H1 (cell line): ENCODE results near the gene TNIK. TPM values are rescaled to one million over a fixed set of nuclear protein-coding genes. Genes with fewer than 3 reads are reported as not detected.

Experiments
- CTCF ChIA-PET: fragments of 300-600 bp; sonication (Branson Sonifier 250); formaldehyde crosslinking; loops from one replicate; lab custom pipeline; 2021; ENCODE audit not compliant: partially characterized antibody; lab: Charles Lee
- POLR2A ChIA-PET: fragments of 300-600 bp; sonication (Branson Sonifier 250); formaldehyde crosslinking; loops from one replicate; lab custom pipeline; 2021; ENCODE audit warnings: inconsistent platforms; ENCODE audit not compliant: partially characterized antibody; lab: Charles Lee
- DNase-seq, 2 experiments: peaks; one replicate each; pipeline versions ENCODE4 v3.0.0 to v3.0.0-alpha.2; 2010 to 2022; ENCODE audit warnings: low spot score in 2 of 2, low read depth in 1 of 2, mixed read lengths in 1 of 2
- FAIRE-seq: peaks from 2 replicates; lab custom pipeline; 2011; peaks lifted over from hg19 to GRCh38; lab: Jason Lieb, UNC
- H2AFZ ChIP-seq: 2 replicates; pipeline ENCODE4 v1.8.1; 2012; ENCODE audit warnings: low read length, inconsistent platforms
- H2AK5ac ChIP-seq: 2 replicates; pipeline ENCODE4 v1.6.1; 2013; ENCODE audit warnings: low read depth, low read length
- H2BK120ac ChIP-seq: replicated peaks from 2 replicates; pipeline ENCODE3; 2013; ENCODE audit warnings: low read depth, low read length, inconsistent platforms
- H2BK12ac ChIP-seq: 2 replicates; pipeline ENCODE4 v1.6.1; 2013; ENCODE audit warnings: low read depth, low read length
- H2BK15ac ChIP-seq: 2 replicates; pipeline ENCODE4 v1.6.1; 2013; ENCODE audit warnings: low read length
- H2BK20ac ChIP-seq: 2 replicates; pipeline ENCODE4 v1.6.1; 2013; ENCODE audit warnings: low read length
- H2BK5ac ChIP-seq: 2 replicates; pipeline ENCODE4 v1.6.1; 2013; ENCODE audit warnings: low read depth, low read length
- H3K14ac ChIP-seq: 2 replicates; pipeline ENCODE4 v1.6.1; 2013; ENCODE audit warnings: inconsistent platforms; ENCODE audit not compliant: insufficient read length
- H3K18ac ChIP-seq: 2 replicates; pipeline ENCODE4 v1.6.1; 2013; ENCODE audit warnings: low read length; ENCODE audit errors: extremely low read depth
- H3K23ac ChIP-seq: 2 replicates; pipeline ENCODE4 v1.6.1; 2013; ENCODE audit warnings: inconsistent platforms; ENCODE audit not compliant: insufficient read length
- H3K23me2 ChIP-seq: 2 replicates; pipeline ENCODE4 v1.6.1; 2013; ENCODE audit warnings: low read depth, low read length
- H3K27ac ChIP-seq: 2 replicates; pipeline ENCODE4 v1.6.1; 2011; ENCODE audit warnings: low read depth, low read length, inconsistent platforms
- H3K27me3 ChIP-seq, 4 experiments: replicated peaks in 1 of 4; 1 replicate in 1 of 4; 2 replicates in 3 of 4; pipeline versions ENCODE4 v1.6.1 to v1.8.1; 2011 to 2013; ENCODE audit warnings: low read length in 3 of 4, mild to moderate bottlenecking in 3 of 4, inconsistent platforms in 2 of 4, mixed read lengths in 2 of 4, moderate library complexity in 1 of 4; ENCODE audit not compliant: control insufficient read depth in 3 of 4, insufficient read depth in 3 of 4; ENCODE audit errors: extremely low read depth in 1 of 4
- H3K36me3 ChIP-seq, 4 experiments: 2 replicates each; pipeline versions ENCODE4 v1.6.1 to v1.8.1; 2011 to 2013; ENCODE audit warnings: mild to moderate bottlenecking in 4 of 4, low read length in 3 of 4, moderate library complexity in 2 of 4, control low read depth in 1 of 4, inconsistent platforms in 1 of 4; ENCODE audit not compliant: insufficient read depth in 4 of 4, control insufficient read depth in 2 of 4
- H3K4ac ChIP-seq: replicated peaks from 2 replicates; pipeline ENCODE3; 2013; ENCODE audit warnings: low read length, low read depth, mixed read lengths, inconsistent platforms; ENCODE audit not compliant: insufficient read length
- H3K4me1 ChIP-seq, 4 experiments: replicated peaks in 1 of 4; 1 replicate in 1 of 4; 2 replicates in 3 of 4; pipeline versions ENCODE4 v1.6.1 to v1.8.1; 2011 to 2013; ENCODE audit warnings: low read length in 3 of 4, inconsistent platforms in 2 of 4, mixed read lengths in 1 of 4; ENCODE audit not compliant: insufficient read depth in 4 of 4, control insufficient read depth in 3 of 4
- H3K4me2 ChIP-seq, 2 experiments: 2 replicates each; pipeline versions ENCODE4 v1.6.1 to v1.8.1; 2011 to 2013; ENCODE audit warnings: low read depth in 2 of 2, low read length in 2 of 2, control low read depth in 1 of 2, inconsistent platforms in 1 of 2, mild to moderate bottlenecking in 1 of 2; ENCODE audit not compliant: insufficient read depth in 1 of 2
- H3K4me3 ChIP-seq, 4 experiments: fragments of 200-600, 300-600 bp in 1 of 4; sonication (generic), shearing (Covaris generic), sonication (Bioruptor Twin) in 1 of 4; 2 replicates each; pipeline versions ENCODE4 v1.5.1 to v1.8.1; 2011 to 2016; ENCODE audit warnings: low read length in 4 of 4, low read depth in 3 of 4, control low read depth in 2 of 4, inconsistent platforms in 2 of 4, mild to moderate bottlenecking in 2 of 4, mixed read lengths in 1 of 4, moderate library complexity in 1 of 4; ENCODE audit not compliant: insufficient read depth in 2 of 4; ENCODE audit errors: extremely low read depth in 1 of 4
- H3K56ac ChIP-seq: replicated peaks from 2 replicates; pipeline ENCODE3; 2013; ENCODE audit warnings: low read depth, mild to moderate bottlenecking, mixed read lengths, low read length, inconsistent platforms; ENCODE audit not compliant: insufficient read length
- H3K79me1 ChIP-seq: 2 replicates; pipeline ENCODE4 v1.6.1; 2013; ENCODE audit warnings: low read depth, low read length, control low read depth
- H3K79me2 ChIP-seq, 2 experiments: 2 replicates each; pipeline versions ENCODE4 v1.6.1 to v1.8.1; 2012 to 2013; ENCODE audit warnings: low read length in 2 of 2, mild to moderate bottlenecking in 2 of 2, inconsistent platforms in 1 of 2; ENCODE audit not compliant: insufficient read depth in 2 of 2, control insufficient read depth in 1 of 2
- H3K9ac ChIP-seq, 4 experiments: replicated peaks in 1 of 4; 1 replicate in 1 of 4; 2 replicates in 3 of 4; pipeline versions ENCODE4 v1.6.1 to v1.8.1; 2011 to 2013; ENCODE audit warnings: low read depth in 3 of 4, low read length in 3 of 4, control low read depth in 2 of 4, mild to moderate bottlenecking in 2 of 4, moderate library complexity in 2 of 4, inconsistent platforms in 1 of 4; ENCODE audit errors: extremely low read depth in 1 of 4
- H3K9me3 ChIP-seq, 2 experiments: 2 replicates each; pipeline versions ENCODE4 v1.6.1 to v1.8.1; 2012 to 2013; ENCODE audit warnings: mild to moderate bottlenecking in 2 of 2, moderate library complexity in 2 of 2, control low read depth in 1 of 2, inconsistent platforms in 1 of 2, low read depth in 1 of 2, low read length in 1 of 2, mixed read lengths in 1 of 2; ENCODE audit not compliant: insufficient read depth in 2 of 2
- H4K20me1 ChIP-seq, 2 experiments: replicated peaks in 1 of 2; 2 replicates each; pipeline versions ENCODE3 to v1.8.1; 2011 to 2013; ENCODE audit warnings: inconsistent platforms in 2 of 2, low read length in 2 of 2, mild to moderate bottlenecking in 1 of 2; ENCODE audit not compliant: insufficient read depth in 2 of 2, control insufficient read depth in 1 of 2
- H4K5ac ChIP-seq: 2 replicates; pipeline ENCODE4 v1.6.1; 2013; ENCODE audit warnings: low read length, low read depth, mixed read lengths, inconsistent platforms; ENCODE audit not compliant: insufficient read length
- H4K8ac ChIP-seq: 2 replicates; pipeline ENCODE4 v1.8.0; 2013; ENCODE audit warnings: mild to moderate bottlenecking, moderate library complexity, low read length, inconsistent platforms; ENCODE audit not compliant: insufficient read depth; ENCODE audit errors: extremely low read depth
- H4K91ac ChIP-seq: replicated peaks from 2 replicates; pipeline ENCODE3; 2013; ENCODE audit warnings: low read length, mixed read lengths, inconsistent platforms; ENCODE audit not compliant: insufficient read length
- CBX8 ChIP-seq: fragments of 300-800, 300-1000 bp; sonication (generic); IDR thresholded peaks from 2 replicates; pipeline ENCODE4 v1.7.1; 2016; ENCODE audit warnings: low read depth, low read length, borderline replicate concordance
- WGBS, 2 experiments: shearing (Covaris generic) in 1 of 2; methylation state at CpG; one replicate each; pipeline versions ENCODE4 v1.1.6 to v1.1.7; 2013 to 2015; ENCODE audit warnings: low lambda C conversion rate in 2 of 2, mixed read lengths in 2 of 2, inconsistent platforms in 1 of 2, low coverage in 1 of 2, missing lambda C conversion rate in 1 of 2; ENCODE audit not compliant: insufficient replicate concordance in 2 of 2, insufficient coverage in 1 of 2, insufficient read length in 1 of 2; ENCODE audit errors: extremely low coverage in 1 of 2, missing lambda C conversion rate in 1 of 2; 5-methylcytosine and 5-hydroxymethylcytosine counted together
- polyA plus RNA-seq, 7 experiments: library from polyadenylated mRNA; depleted of rRNA in 3 of 7; stranded (reverse) in 5 of 7; unstranded in 2 of 7; fragments of >200 nt in 5 of 7; fragments of 200-250 nt in 2 of 7; gene quantifications; 1 replicate in 5 of 7; 2 replicates in 1 of 7; 4 replicates in 1 of 7; pipeline versions ENCODE4 v1.2.1 to v1.2.3, GENCODE V29; 2011 to 2013; ENCODE audit warnings: missing spikeins in 2 of 7, mixed read lengths in 2 of 7
- total RNA-seq: library from RNA; stranded (reverse); fragmentation: NEBNext Ultra II Directional; extraction: Animal tissue kit (Norgen Biotek cat#: 25700); gene quantifications from 2 replicates; pipeline ENCODE4 v1.2.1, GENCODE V29; 2021

Gene TNIK
- total and polyA plus RNA-seq, 2 of the 8 experiments (the other 6 are each of a cell fraction or from before 2014, with no cell fraction given): 7.4 to 42.0 TPM

DNA sequence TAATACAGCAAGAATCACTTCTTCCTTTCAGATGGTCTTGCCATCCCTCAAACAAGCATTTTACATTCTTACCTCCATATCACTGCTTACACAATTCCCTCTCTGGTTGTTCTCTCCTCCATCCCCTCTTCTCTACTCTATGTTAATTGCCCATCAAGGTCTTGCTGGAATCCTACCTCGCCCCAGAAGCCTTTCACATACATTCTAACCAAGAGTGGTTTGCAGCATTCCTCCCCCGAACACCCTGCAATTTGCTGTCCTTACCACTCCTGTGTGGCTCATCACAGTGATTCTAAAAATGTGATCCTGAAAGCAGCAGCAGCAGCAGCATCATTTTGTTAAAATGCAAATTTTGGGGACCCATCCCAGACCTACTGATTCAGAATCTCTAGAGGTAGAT, 30.6 kb downstream of the TNIK start:
- no peaks in the 10 kb centered on the region for H4K20me1 ChIP-seq
- peak; percentile 84 for FAIRE-seq
- no peak for TF ChIP-seq CBX8

More for the DNA sequence above, 30.6 kb downstream of the TNIK start:
- Histone ChIP-seq H2BK5ac (peak overlapping the region; percentile 68; the same call in 1 of the 2 replicates), H3K27me3 (no peaks in the 10 kb centered on the region), H3K4me1 (peaks cover 14 to 30% (median 21%) of the 10 kb centered on the region in 4 experiments), H2BK20ac (0 out of 2 replicates have a peak overlapping the region, but pooled peaks have one; percentile 69), H3K4me3 (no peak overlapping the region), H4K91ac (no peak overlapping the region), H3K23ac (no peak overlapping the region), H3K4me2 (peak overlapping the region; percentile 36 to 65; a peak in 3 of 4 replicates), H4K8ac (no peak overlapping the region), H3K36me3 (no peaks in the 10 kb centered on the region), H3K9me3 (peaks cover 0 to 2% of the 10 kb centered on the region in 2 experiments; a peak in 1 of 4 replicates), H3K18ac (peak overlapping the region; percentile 51), H2BK120ac (no peak overlapping the region), H4K5ac (no peak overlapping the region), H3K27ac (peak overlapping the region; percentile 6), H3K56ac (no peak overlapping the region), H3K23me2 (0 out of 2 replicates have a peak, but pooled peaks cover 5% of the 10 kb centered on the region), H2AK5ac (no peak overlapping the region), H3K79me1 (no peaks in the 10 kb centered on the region; the same call in 1 of the 2 replicates), H3K14ac (no peak overlapping the region), H3K9ac (no peak overlapping the region), H2BK12ac (no peak overlapping the region), H3K79me2 (peaks cover 0 to 46% of the 10 kb centered on the region in 2 experiments; a peak in 3 of 4 replicates), H3K4ac (no peak overlapping the region), H2AFZ (no peak overlapping the region), H2BK15ac (no peak overlapping the region)
- ChIA-PET POLR2A (interaction anchor here (2.5 to 3.3 kb wide), 2 partner anchors 12 to 31 kb away, joined by 8 to 19 read pairs; partner anchors contain the start of gene TNIK), CTCF (interaction anchor here (2.5 kb wide), 1 partner anchor 17 kb away, joined by 6 read pairs; no protein-coding TSS in a partner anchor)
- peak in 1 of 2 experiments; percentile 19 for DNase-seq
- WGBS, 2 experiments: 23% methylated on average over 2 of the region's 2 CpGs; no CpG with 5 or more reads in 1 of the 2 experiments
